Right lobe of liver (tissue), 6 donors: Measurements from ENCODE around the gene COL28A1. TPM values are rescaled to one million over a fixed set of nuclear protein-coding genes. Genes with fewer than 3 reads are reported as not detected.

Experiments used
- ATAC-seq, 4 donors: fragments of 200-7000 bp; cut with Tn5 transposase; one replicate each; pipeline ENCODE4 v1.9.1; 2020; ENCODE audit warnings: mild to moderate bottlenecking in 4 of 4, moderate library complexity in 4 of 4
- DNase-seq, 3 donors: peaks; one replicate each; pipeline ENCODE4 v3.0.0-alpha.2; 2020
- H3K27ac ChIP-seq, 3 donors: fragments of 200-600 bp; one replicate each; pipeline ENCODE4 v1.8.0; 2022
- H3K27me3 ChIP-seq, 2 donors: fragments of 200-600 bp; one replicate each; pipeline ENCODE4 v1.8.0; 2022
- H3K36me3 ChIP-seq, 4 donors: fragments of 200-600 bp; sonication (generic) in 1 of 4; one replicate each; pipeline versions ENCODE4 v1.5.1 to v1.8.0; 2017 to 2022; ENCODE audit warnings: control low read depth in 1 of 4
- H3K4me1 ChIP-seq, 4 donors: fragments of 200-600 bp; sonication (generic) in 1 of 4; one replicate each; pipeline versions ENCODE4 v1.5.1 to v1.8.0; 2017 to 2022; ENCODE audit warnings: control low read depth in 1 of 4
- H3K4me3 ChIP-seq, 3 donors: fragments of 200-600 bp; one replicate each; pipeline ENCODE4 v1.8.0; 2022
- H3K9me3 ChIP-seq, 4 donors: fragments of 200-600 bp; sonication (generic) in 1 of 4; one replicate each; pipeline versions ENCODE4 v1.5.1 to v1.8.0; 2017 to 2022; ENCODE audit warnings: control low read depth in 1 of 4
- CTCF ChIP-seq, 4 donors: fragments of 200-600 bp in 3 of 4; fragments of 450-650 bp in 1 of 4; IDR thresholded peaks; one replicate each; pipeline versions ENCODE4 v1.5.1 to v1.8.0; 2016 to 2022; ENCODE audit warnings: antibody characterized with exemption in 4 of 4, mild to moderate bottlenecking in 2 of 4
- POLR2A ChIP-seq: fragments of 450-650 bp; IDR thresholded peaks from one replicate; pipeline ENCODE4 v1.6.1; 2017; ENCODE audit warnings: antibody characterized with exemption, mild to moderate bottlenecking
- WGBS: methylation state at CpG from one replicate; pipeline ENCODE4 v1.1.6; 2018; ENCODE audit warnings: low coverage, low lambda C conversion rate; ENCODE audit not compliant: insufficient coverage; ENCODE audit errors: missing lambda C conversion rate; 5-methylcytosine and 5-hydroxymethylcytosine counted together
- intact Hi-C, 2 donors: fragments of 100-400 bp; cut with DNase I; formaldehyde crosslinking; loops; one replicate each; pipeline versions ENCODE4 v1.11.2 to v1.14.1; 2022
- long read RNA-seq: library from polyadenylated mRNA; unstranded; transcript quantifications from one replicate; pipeline ENCODE4 v2.0.0, GENCODE V29; 2019
- total RNA-seq, 6 experiments: library from RNA; depleted of rRNA in 2 of 6; stranded (reverse); fragments of >200 nt in 2 of 6; fragmentation: NEBNext Ultra II Directional in 3 of 6; extraction: Animal tissue kit (Norgen Biotek cat#: 25700) in 3 of 6; gene quantifications; one replicate each; pipeline versions ENCODE4 v1.1.0 to v1.2.4, GENCODE V29; 2016 to 2023
- donor health status: DM: no; HTN: yes; CAD: no.
- donor health status: DM: no; HTN: no; CAD: no.
- donor health status: DM: no; HTN: no; CAD: no.
- donor health status: DM: no; HTN: yes; CAD: no.
- donor health status: DM: no; HTN: yes; CAD: no.

The COL28A1 gene
- under 1 TPM in 4 of 6 experiments, not detected in 2; 0.07 to 0.51 (median 0.34) TPM for total RNA-seq
- long read RNA-seq = 0 reads

DNA sequence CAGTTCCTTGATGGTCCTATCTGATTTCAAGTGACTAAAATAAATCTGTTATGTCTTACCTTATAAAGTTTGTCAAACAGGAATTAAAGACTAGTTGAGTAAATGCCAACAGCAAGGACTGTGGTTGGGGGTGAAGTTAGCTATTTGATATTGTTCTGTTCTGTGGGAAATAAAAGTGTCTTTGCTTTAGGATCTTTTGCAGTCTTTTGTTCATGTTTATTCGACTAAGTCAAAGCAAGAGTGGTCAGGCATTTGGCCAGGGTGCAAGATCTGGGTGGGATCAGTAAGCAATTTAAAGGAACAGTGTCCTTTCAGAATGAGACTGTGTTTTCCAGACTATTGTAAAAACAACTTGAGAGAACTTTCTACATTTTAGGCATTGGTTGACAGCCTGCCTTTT, at the start of gene COL28A1:
Gene COL28A1, minus strand, starts transcription at position 183 of the 400 bp plus-strand sequence. CDS start 2,998 bp downstream, outside the sequence.
- H3K4me1 ChIP-seq = no peaks in the 10 kb centered on the region
- ATAC-seq (no peak), DNase-seq (no peak)
- no peak within 1 kb of the TSS for H3K27ac ChIP-seq
- no peaks in the 10 kb centered on the region for H3K9me3 ChIP-seq
- 0% methylated on average over 1 of the region's 1 CpG for WGBS
- H3K36me3 ChIP-seq = no peaks in the 10 kb centered on the region
- H3K4me3 ChIP-seq = no peak within 1 kb of the TSS
- intact Hi-C loops = loop anchor here in 1 of 2 donors (10.0 kb wide), 1 partner anchor 101 kb away; no protein-coding TSS in a partner anchor
- no peaks in the 10 kb centered on the region for H3K27me3 ChIP-seq
- no peak for TF ChIP-seq POLR2A
- TF ChIP-seq CTCF (IDR thresholded peaks at IDR 0.05) = no peak

DNA sequence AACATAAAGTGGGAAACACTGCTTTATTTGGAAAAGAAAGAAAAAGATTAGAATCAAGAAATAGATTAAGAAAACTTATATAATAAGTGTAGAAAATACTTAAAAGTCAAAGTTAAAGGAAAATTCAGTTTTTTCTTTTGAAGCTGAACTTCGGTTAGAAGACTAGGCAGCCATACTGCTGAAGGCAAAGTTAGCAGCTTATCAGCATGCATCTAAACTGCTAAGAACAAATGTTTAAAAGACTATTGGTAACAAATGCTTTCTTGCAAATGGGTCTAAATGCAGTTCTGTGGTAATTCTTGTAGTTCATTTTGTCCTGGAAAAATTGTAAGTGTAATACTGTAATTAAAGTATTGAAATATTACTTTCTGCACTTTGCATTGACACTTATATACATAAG, 49.0 kb upstream of the COL28A1 start:
- no peak overlapping the region for H3K4me3 ChIP-seq
- no peaks in the 10 kb centered on the region for H3K27me3 ChIP-seq
- TF ChIP-seq CTCF (IDR thresholded peaks at IDR 0.05) = no peak
- H3K9me3 ChIP-seq = no peaks in the 10 kb centered on the region
- H3K4me1 ChIP-seq = no peaks in the 10 kb centered on the region
- DNase-seq = no peak
- 87% methylated on average over 1 of the region's 1 CpG for WGBS
- intact Hi-C loops = no loop called here
- no peak overlapping the region for H3K27ac ChIP-seq
- no peak for ATAC-seq
- H3K36me3 ChIP-seq = peaks cover 0 to 4% (median 0%) of the 10 kb centered on the region in 4 donors

GRCh38 chr7:7583731-7584130, 48.1 kb upstream of the COL28A1 start:
- H3K9me3 ChIP-seq = no peaks in the 10 kb centered on the region
- ATAC-seq (no peak), DNase-seq (no peak)
- 54% methylated on average over 2 of the region's 2 CpGs for WGBS
- H3K27me3 ChIP-seq = no peaks in the 10 kb centered on the region
- no peak overlapping the region for H3K27ac ChIP-seq
- no peak for TF ChIP-seq CTCF (IDR thresholded peaks at IDR 0.05)
- no peak for TF ChIP-seq POLR2A
- intact Hi-C loops = no loop called here
- peaks cover 0 to 4% (median 0%) of the 10 kb centered on the region in 4 donors for H3K36me3 ChIP-seq
- H3K4me1 ChIP-seq = no peaks in the 10 kb centered on the region
- no peak overlapping the region for H3K4me3 ChIP-seq

GRCh38 chr7:7582596-7582995, 46.9 kb upstream of the COL28A1 start:
- H3K27me3 ChIP-seq = no peaks in the 10 kb centered on the region
- no peaks in the 10 kb centered on the region for H3K4me1 ChIP-seq
- H3K27ac ChIP-seq = no peak overlapping the region
- TF ChIP-seq CTCF (IDR thresholded peaks at IDR 0.05) (no peak), POLR2A (no peak)
- intact Hi-C loops = no loop called here
- no peak for ATAC-seq
- H3K36me3 ChIP-seq = peaks cover 0 to 4% (median 0%) of the 10 kb centered on the region in 4 donors
- H3K9me3 ChIP-seq = no peaks in the 10 kb centered on the region
- no peak overlapping the region for H3K4me3 ChIP-seq
- 81% methylated on average over 1 of the region's 1 CpG for WGBS
- DNase-seq = no peak
